COLO668 (cell line): ENCODE results near the gene SLC49A4.
"Not testable (repeated sequence)": the region's sequence is repeated elsewhere in the genome, so short reads cannot be mapped to it uniquely, and the experiment has no call there.

ENCODE experiments used
- DNase-seq: peaks from one replicate; lab custom pipeline; 2025; ENCODE audit not compliant: unreplicated experiment; lab: John Stamatoyannopoulos, UW

SLC49A4 gene

GRCh38 chr3:122794779-122795673 is at the start of gene SLC49A4:
Gene SLC49A4 (plus strand): TSS chr3:122795069. CDS start chr3:122795193, 124 bp downstream.
- DNase-seq, result no peak

DNA sequence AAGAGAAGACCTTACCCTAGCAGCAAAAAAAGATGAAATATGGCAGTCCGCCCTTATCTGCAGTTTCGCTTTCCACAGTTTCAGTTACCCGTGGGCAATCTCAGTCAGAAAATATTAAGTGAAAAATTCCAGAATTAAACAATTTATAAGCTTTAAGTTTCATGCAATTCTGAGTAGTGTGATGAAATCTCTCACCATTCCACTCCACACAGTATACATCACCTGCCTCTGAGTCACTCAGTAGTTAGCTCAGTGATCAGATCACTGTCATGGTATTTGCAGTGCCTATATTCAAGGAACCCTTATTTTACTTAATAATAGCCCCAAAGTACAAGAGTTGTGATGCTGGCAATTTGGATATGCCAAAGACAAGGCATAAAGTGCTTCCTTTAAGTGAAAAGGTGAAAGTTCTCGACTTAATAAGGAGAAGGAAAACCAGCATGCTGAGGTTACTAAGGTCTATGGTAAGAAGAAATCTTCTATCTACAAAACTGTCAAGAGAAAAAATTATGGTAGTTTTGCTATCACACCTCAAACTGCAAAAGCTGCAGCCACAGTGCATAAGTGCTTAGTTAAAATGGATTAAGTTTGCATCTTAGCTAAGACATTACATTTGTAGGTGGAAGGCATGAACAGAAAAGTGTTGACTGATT is 49.4 kb upstream of the SLC49A4 start:
- DNase-seq, result no peak

DNA sequence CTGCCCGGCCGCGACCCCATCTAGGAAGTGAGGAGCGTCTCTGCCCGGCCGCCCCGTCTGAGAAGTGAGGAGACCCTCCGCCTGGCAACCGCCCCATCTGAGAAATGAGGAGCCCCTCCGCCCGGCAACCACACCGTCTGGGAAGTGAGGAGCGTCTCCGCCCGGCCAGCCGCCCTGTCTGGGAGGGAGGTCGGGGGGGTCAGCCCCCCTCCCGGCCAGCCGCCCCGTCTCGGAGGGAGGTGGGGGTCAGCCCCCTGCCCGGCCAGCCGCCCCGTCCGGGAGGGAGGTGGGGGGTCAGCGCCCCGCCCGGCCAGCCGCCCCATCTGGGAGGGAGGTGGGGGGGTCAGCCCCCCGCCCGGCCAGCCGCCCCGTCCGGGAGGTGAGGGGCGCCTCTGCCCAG is 47.6 kb upstream of the SLC49A4 start:
- DNase-seq, result not testable (repeated sequence)

- DNase-seq, result no peak
These were observed 46.5 kb upstream of the SLC49A4 start for GRCh38 chr3:122748347-122748746.

GRCh38 chr3:122754929-122755328 is 39.9 kb upstream of the SLC49A4 start:
- DNase-seq, result no peak

- no peak for DNase-seq
These were observed 39.4 kb upstream of the SLC49A4 start for GRCh38 chr3:122755491-122755890.

- no peak for DNase-seq
These were observed 35.9 kb upstream of the SLC49A4 start for GRCh38 chr3:122758877-122759560.

GRCh38 chr3:122760453-122761271 is 34.2 kb upstream of the SLC49A4 start:
- no peak for DNase-seq

GRCh38 chr3:122766430-122766829 is 28.4 kb upstream of the SLC49A4 start:
- no peak for DNase-seq

DNA sequence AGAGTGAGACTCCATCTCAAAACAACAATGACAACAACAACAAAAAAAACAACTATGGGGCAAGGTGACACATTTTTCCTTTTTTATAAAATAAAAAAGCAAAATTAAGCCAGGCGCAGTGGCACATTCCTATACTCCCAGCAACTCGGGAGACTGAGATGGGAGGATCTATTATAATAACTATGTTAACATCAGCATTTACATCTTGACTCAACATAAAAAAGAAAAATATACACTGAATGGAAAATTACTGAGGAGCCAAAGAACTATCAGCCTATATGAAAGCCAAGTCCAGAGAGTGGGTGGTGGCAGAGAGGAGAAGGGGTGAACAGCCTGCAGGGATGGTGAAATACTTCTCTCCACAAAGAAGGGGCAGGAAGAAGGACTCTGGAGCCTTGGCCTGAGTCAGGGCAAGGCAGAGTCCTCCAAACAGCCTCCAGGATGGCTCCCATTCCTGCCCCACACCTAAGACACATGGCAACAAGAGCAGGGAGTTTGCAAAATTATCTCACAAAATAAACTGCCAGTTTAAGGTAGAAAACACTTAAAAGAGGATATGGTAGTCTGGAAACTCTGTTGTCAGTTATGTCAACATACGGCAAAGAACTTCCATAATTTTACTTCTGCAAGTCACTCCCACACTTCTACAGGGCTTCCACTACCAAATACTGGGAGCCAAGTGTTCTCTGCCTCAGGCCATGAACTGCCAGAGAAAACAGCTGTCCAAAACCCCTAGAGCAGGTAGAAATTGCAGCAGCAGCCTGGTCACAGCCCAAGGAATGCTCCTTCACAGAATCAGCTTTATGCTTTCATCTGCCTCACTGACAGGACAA is 27.1 kb upstream of the SLC49A4 start:
- no peak for DNase-seq

- DNase-seq, result no peak
These were observed 24.2 kb upstream of the SLC49A4 start for GRCh38 chr3:122770521-122771202.

- DNase-seq, result no peak
These were observed 22.0 kb upstream of the SLC49A4 start for GRCh38 chr3:122772827-122773226.

DNA sequence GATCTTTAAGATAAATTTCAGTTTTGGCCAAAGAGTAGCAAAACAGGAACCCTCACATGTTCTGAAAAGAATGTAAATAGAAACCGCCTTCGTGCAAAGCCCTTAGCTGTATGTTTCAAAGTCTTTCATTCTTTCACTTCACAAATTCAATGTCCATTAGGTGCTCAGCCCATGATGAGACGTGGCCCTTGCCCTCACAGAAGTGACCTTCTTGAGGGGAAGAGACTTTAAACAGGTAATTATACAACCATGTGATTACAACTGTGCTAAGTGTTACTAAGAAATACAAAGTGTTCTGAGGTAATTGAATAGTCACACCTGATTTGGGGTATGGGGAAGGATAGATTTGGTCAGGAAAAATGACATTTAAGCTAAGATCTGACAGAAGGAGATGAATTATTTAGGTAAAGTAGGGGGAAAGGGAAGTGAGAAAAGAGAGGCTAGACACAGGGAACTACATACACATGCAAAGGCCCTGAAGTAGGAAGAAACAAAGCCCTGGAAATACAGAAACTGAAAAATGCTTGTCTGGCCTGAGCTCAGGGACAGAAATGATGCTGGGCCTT is 20.8 kb upstream of the SLC49A4 start:
- DNase-seq, result no peak

GRCh38 chr3:122774564-122774963 is 20.3 kb upstream of the SLC49A4 start:
- no peak for DNase-seq

DNA sequence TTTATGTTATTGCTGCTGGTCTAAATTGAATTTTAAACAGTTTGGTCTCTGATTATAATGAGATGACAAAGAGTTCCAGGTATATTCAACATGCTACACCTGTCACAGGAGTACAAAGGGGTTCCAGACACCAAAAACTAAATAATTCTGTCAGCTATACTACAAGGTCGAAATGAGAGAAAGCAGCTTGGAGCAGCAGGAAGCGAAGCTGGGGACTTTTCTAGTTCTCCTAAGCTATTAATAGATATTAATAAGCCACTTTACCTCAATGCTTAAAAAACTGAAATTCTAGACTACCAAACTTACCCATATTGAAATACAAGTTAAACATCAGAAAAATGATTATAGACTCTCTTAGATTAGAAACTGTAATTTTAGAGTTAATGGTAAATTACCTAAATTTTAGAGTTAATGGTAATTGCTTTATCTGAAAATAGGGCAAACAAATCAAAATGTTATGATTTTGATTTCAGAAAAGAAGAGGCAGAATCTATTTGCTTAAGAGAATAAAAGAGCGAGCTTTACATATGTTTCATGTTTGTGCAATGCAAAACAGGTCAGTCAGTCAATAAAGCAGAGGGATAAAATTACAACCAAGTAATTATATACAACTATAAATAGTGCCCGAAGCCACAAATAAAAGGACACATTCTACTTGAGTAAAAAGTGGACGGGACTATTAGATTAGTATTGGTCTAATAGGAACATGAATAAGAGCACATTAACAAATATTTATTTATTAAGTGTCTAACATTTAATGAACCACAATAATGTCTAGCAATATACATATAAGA is 18.0 kb upstream of the SLC49A4 start:
- no peak for DNase-seq

DNA sequence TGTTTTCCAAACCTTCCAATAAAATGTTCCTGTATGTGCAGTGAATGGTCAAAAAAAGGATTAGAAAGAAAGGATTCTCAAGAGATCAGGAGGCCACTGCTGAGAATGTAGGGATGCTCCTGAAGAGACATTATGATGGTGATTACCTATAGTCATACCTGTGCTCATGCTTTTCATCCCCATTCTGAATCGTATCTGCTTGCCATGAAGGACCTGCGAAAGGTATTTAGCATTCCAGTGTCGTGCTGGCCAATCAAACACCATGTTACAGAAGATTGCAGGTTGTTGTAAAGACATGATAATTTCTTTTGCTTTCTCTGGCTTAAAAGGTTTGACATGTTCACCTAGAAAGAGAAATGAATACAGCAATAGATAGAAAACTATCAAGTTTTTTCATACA is 17.3 kb upstream of the SLC49A4 start:
- DNase-seq, result no peak

DNA sequence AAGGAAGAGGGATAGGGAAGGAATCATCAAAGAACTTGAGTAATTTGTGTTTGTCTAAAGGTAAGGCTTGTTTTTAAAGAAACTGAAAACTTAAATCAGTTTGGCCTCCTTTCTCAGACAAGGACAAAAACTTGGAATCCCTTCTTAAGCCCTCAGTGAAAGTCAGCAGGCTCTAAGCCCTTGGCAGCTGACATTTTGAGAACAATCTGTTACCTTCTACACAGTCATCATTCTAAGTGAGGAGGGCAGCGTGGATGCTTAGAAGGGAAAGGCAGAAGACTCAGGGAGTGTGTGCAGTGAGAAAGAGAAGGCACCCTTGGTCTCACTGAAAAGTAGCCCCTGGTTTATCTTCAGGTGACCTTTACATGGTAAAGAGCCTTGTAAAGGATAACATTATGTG is 12.1 kb upstream of the SLC49A4 start:
- no peak for DNase-seq

- no peak for DNase-seq
These were observed 10.4 kb upstream of the SLC49A4 start for GRCh38 chr3:122784436-122784835.
